HEK293 (cell line): Measurements from ENCODE around the gene CTNNBL1.

Experiments used
- CTCF ChIP-seq: fragments of 450-650 bp; formaldehyde crosslinking; IDR thresholded peaks from 2 replicates; pipeline ENCODE4 v1.5.1; 2016; ENCODE audit warnings: missing biosample characterization, missing genetic modification characterization
- ZBTB26 ChIP-seq: fragments of 450-650 bp; formaldehyde crosslinking; optimal IDR thresholded peaks from 2 replicates; pipeline ENCODE3; 2016; ENCODE audit warnings: missing biosample characterization, mild to moderate bottlenecking, missing genetic modification characterization
- ZNF10 ChIP-seq: fragments of 450-650 bp; formaldehyde crosslinking; IDR thresholded peaks from 2 replicates; pipeline ENCODE4 v1.5.1; 2017; ENCODE audit warnings: missing biosample characterization, missing genetic modification characterization
- ZNF148 ChIP-seq: fragments of 450-650 bp; formaldehyde crosslinking; IDR thresholded peaks from 2 replicates; pipeline ENCODE4 v1.5.0; 2017; ENCODE audit warnings: missing biosample characterization, missing genetic modification characterization, borderline replicate concordance
- ZNF184 ChIP-seq: fragments of 450-650 bp; IDR thresholded peaks from 2 replicates; pipeline ENCODE4 v1.5.1; 2018; ENCODE audit warnings: missing biosample characterization, mild to moderate bottlenecking, missing genetic modification characterization
- ZNF423 ChIP-seq: fragments of 450-650 bp; formaldehyde crosslinking; IDR thresholded peaks from 2 replicates; pipeline ENCODE4 v1.5.1; 2016; ENCODE audit warnings: missing biosample characterization, missing genetic modification characterization
- ZNF544 ChIP-seq: fragments of 450-650 bp; formaldehyde crosslinking; IDR thresholded peaks from 2 replicates; pipeline ENCODE4 v1.5.0; 2017; ENCODE audit warnings: missing biosample characterization, missing genetic modification characterization

- TF ChIP-seq ZNF423 (tag by site-specific recombination) (no peak), ZNF544 (tag by site-specific recombination) (no peak), ZNF10 (tag by site-specific recombination) (no peak), ZNF184 (no peak), ZNF148 (tag by site-specific recombination) (no peak), ZBTB26 (no peak), CTCF (tag by site-specific recombination) (no peak)
These were observed 169.5 kb downstream of the CTNNBL1 start for GRCh38 chr20:37863289-37863688.
